ENCODE measurements around the gene NPVF. TPM values are rescaled to one million over a fixed set of nuclear protein-coding genes. Genes with fewer than 3 reads are reported as not detected.

NPVF gene
- total and polyA plus RNA-seq, 8 donors = not detected

- H3K36me3 ChIP-seq = no peaks in the 10 kb centered on the region
- 68 to 91% (median 83%) methylated on average over 2 of the region's 2 CpGs for WGBS, 5 donors
- H3K9me3 ChIP-seq = no peaks in the 10 kb centered on the region
- peak overlapping the region in 1 of 5 donors; percentile 29 for H3K27ac ChIP-seq
- peaks cover 4 to 30% (median 7%) of the 10 kb centered on the region in 4 donors for H3K4me1 ChIP-seq
- intact Hi-C loops (cut with DNase I; ENCODE audit: low total_unique reads) = no loop called here
- no peak for TF ChIP-seq POLR2A (IDR thresholded peaks at IDR 0.05)
- no peak for TF ChIP-seq POLR2AphosphoS5 (IDR thresholded peaks at IDR 0.05)
- TF ChIP-seq EP300 (IDR thresholded peaks at IDR 0.05) = no peak
- TF ChIP-seq CTCF (IDR thresholded peaks at IDR 0.05) = no peak
- no peaks in the 10 kb centered on the region for H3K27me3 ChIP-seq
- no peak for DNase-seq
- H3K4me3 ChIP-seq = no peak overlapping the region
These were observed 34.2 kb downstream of the NPVF start for GRCh38 chr7:25194036-25194435.

GRCh38 chr7:25192043-25192442, 36.2 kb downstream of the NPVF start:
- H3K36me3 ChIP-seq = no peaks in the 10 kb centered on the region
- H3K9me3 ChIP-seq = no peaks in the 10 kb centered on the region
- H3K4me1 ChIP-seq = peaks cover 2 to 23% (median 6%) of the 10 kb centered on the region in 4 donors
- TF ChIP-seq CTCF (IDR thresholded peaks at IDR 0.05) (no peak), POLR2A (IDR thresholded peaks at IDR 0.05) (no peak), EP300 (IDR thresholded peaks at IDR 0.05) (no peak), POLR2AphosphoS5 (IDR thresholded peaks at IDR 0.05) (no peak)
- WGBS, 5 donors = 27 to 53% (median 34%) methylated on average over 3 of the region's 3 CpGs
- H3K4me3 ChIP-seq = no peak overlapping the region
- DNase-seq = no peak
- peak overlapping the region in 3 of 5 donors; percentile 30 to 47 (median 38) for H3K27ac ChIP-seq
- H3K27me3 ChIP-seq = no peaks in the 10 kb centered on the region
- intact Hi-C loops (cut with DNase I; ENCODE audit: low total_unique reads) = no loop called here

GRCh38 chr7:25189197-25189596, 39.1 kb downstream of the NPVF start:
- H3K9me3 ChIP-seq = no peaks in the 10 kb centered on the region
- peaks cover 0 to 15% (median 0%) of the 10 kb centered on the region in 4 donors for H3K4me1 ChIP-seq
- no peak overlapping the region for H3K27ac ChIP-seq
- TF ChIP-seq POLR2A (IDR thresholded peaks at IDR 0.05) = no peak
- TF ChIP-seq CTCF (IDR thresholded peaks at IDR 0.05) = no peak
- no peak for TF ChIP-seq EP300 (IDR thresholded peaks at IDR 0.05)
- TF ChIP-seq POLR2AphosphoS5 (IDR thresholded peaks at IDR 0.05) = no peak
- no peak overlapping the region for H3K4me3 ChIP-seq
- 75 to 86% (median 78%) methylated on average over 6 of the region's 6 CpGs for WGBS, 5 donors
- intact Hi-C loops (cut with DNase I; ENCODE audit: low total_unique reads) = no loop called here
- H3K27me3 ChIP-seq = no peaks in the 10 kb centered on the region
- DNase-seq = no peak
- no peaks in the 10 kb centered on the region for H3K36me3 ChIP-seq

GRCh38 chr7:25187932-25188331, 40.4 kb downstream of the NPVF start:
- WGBS, 5 donors = 89 to 98% (median 91%) methylated on average over 6 to 8 of the region's 8 CpGs
- H3K27ac ChIP-seq = no peak overlapping the region
- H3K27me3 ChIP-seq = no peaks in the 10 kb centered on the region
- DNase-seq = no peak
- no peaks in the 10 kb centered on the region for H3K9me3 ChIP-seq
- H3K4me3 ChIP-seq = no peak overlapping the region
- intact Hi-C loops (cut with DNase I; ENCODE audit: low total_unique reads) = no loop called here
- no peaks in the 10 kb centered on the region for H3K36me3 ChIP-seq
- H3K4me1 ChIP-seq = peaks cover 0 to 15% (median 0%) of the 10 kb centered on the region in 4 donors
- TF ChIP-seq CTCF (IDR thresholded peaks at IDR 0.05) (no peak), EP300 (IDR thresholded peaks at IDR 0.05) (no peak), POLR2A (IDR thresholded peaks at IDR 0.05) (no peak), POLR2AphosphoS5 (IDR thresholded peaks at IDR 0.05) (no peak)
